ENCODE measurements around the gene ANKDD1A.

GRCh38 chr15:64898406-64898805 is 13.3 kb upstream of the ANKDD1A start:
- TF ChIP-seq, protein P1, sequence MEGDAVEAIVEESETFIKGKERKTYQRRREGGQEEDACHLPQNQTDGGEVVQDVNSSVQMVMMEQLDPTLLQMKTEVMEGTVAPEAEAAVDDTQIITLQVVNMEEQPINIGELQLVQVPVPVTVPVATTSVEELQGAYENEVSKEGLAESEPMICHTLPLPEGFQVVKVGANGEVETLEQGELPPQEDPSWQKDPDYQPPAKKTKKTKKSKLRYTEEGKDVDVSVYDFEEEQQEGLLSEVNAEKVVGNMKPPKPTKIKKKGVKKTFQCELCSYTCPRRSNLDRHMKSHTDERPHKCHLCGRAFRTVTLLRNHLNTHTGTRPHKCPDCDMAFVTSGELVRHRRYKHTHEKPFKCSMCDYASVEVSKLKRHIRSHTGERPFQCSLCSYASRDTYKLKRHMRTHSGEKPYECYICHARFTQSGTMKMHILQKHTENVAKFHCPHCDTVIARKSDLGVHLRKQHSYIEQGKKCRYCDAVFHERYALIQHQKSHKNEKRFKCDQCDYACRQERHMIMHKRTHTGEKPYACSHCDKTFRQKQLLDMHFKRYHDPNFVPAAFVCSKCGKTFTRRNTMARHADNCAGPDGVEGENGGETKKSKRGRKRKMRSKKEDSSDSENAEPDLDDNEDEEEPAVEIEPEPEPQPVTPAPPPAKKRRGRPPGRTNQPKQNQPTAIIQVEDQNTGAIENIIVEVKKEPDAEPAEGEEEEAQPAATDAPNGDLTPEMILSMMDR (IDR thresholded peaks at IDR 0.05; ENCODE audit: insufficient read depth, low read length, poor library complexity, severe bottlenecking) = no peak
- TF ChIP-seq EZH2phosphoT487 (conservative IDR thresholded peaks at IDR 0.05; ENCODE audit: low read length) = no peak
